K562 (cell line): Measurements from ENCODE around the gene ERN1. TPM values are rescaled to one million over a fixed set of nuclear protein-coding genes. Genes with fewer than 3 reads are reported as not detected.
A peak's percentile ranks its signal among the peaks of the same experiment; 100 is the strongest.

Source experiments
- ATAC-seq: fragments of 200-7000 bp; cut with Tn5 transposase; 3 replicates; pipeline ENCODE4 v1.9.1; 2020; ENCODE audit warnings: moderate library complexity
- BruUV-seq: library from RNA; stranded (reverse); fragments of 400-500 nt; replicated peaks from 2 replicates; lab custom pipeline; 2021; lab: Mats Ljungman, UMichigan
- CTCF ChIA-PET: fragments of 300-600 bp; formaldehyde crosslinking; extraction: SDS; loops from one replicate; lab custom pipeline; 2021; ENCODE audit warnings: low intra/inter-chr PET ratio; lab: Yijun Ruan, JAX
- POLR2A ChIA-PET: fragments of 300-600, 350-650 bp; sonication (Branson Sonifier 250); formaldehyde crosslinking; extraction: SDS; loops from one replicate; lab custom pipeline; 2021; ENCODE audit warnings: antibody characterized with exemption, inconsistent platforms; lab: Yijun Ruan, JAX
- DNase-seq, 4 experiments: peaks; one replicate each; pipeline versions ENCODE4 v3.0.0 to v3.0.0-alpha.2; 2011 to 2018; ENCODE audit warnings: low spot score in 3 of 4, mixed read lengths in 3 of 4; ENCODE audit errors: extremely low read depth in 1 of 4
- FAIRE-seq: peaks from 2 replicates; lab custom pipeline; 2011; peaks lifted over from hg19 to GRCh38; lab: Jason Lieb, UNC
- H2AFZ ChIP-seq: 2 replicates; pipeline ENCODE4 v1.6.0; 2011; ENCODE audit warnings: low read depth, low read length, control low read depth, inconsistent platforms
- H3K27ac ChIP-seq: fragments of 200-600 bp; 3 replicates; pipeline ENCODE4 v1.8.0; 2011; ENCODE audit warnings: low read depth, mild to moderate bottlenecking, control low read depth, inconsistent platforms, low read length, moderate library complexity, mixed read lengths; ENCODE audit errors: extremely low read depth
- H3K27me3 ChIP-seq, 2 experiments: fragments of 300-600 bp in 1 of 2; 2 replicates in 1 of 2; 3 replicates in 1 of 2; pipeline versions ENCODE4 v1.6.0 to v1.8.0; 2011; ENCODE audit warnings: inconsistent platforms in 2 of 2, low read length in 2 of 2, mild to moderate bottlenecking in 1 of 2, mixed read lengths in 1 of 2, moderate library complexity in 1 of 2; ENCODE audit not compliant: control insufficient read depth in 2 of 2, insufficient read depth in 2 of 2
- H3K36me3 ChIP-seq: fragments of 300-600 bp; 3 replicates; pipeline ENCODE4 v1.8.0; 2011; ENCODE audit warnings: mild to moderate bottlenecking, low read length, inconsistent platforms; ENCODE audit not compliant: control insufficient read depth, insufficient read depth
- H3K4me1 ChIP-seq, 2 experiments: fragments of 200-600 bp in 1 of 2; replicated peaks in 1 of 2; 2 replicates in 1 of 2; 3 replicates in 1 of 2; pipeline versions ENCODE4 v1.5.1 to v1.8.0; 2011; ENCODE audit warnings: inconsistent platforms in 2 of 2, low read length in 2 of 2, mild to moderate bottlenecking in 1 of 2, mixed read lengths in 1 of 2, moderate library complexity in 1 of 2; ENCODE audit not compliant: control insufficient read depth in 2 of 2, insufficient read depth in 2 of 2
- H3K4me2 ChIP-seq: 2 replicates; pipeline ENCODE4 v1.6.1; 2011; ENCODE audit warnings: low read length, control low read depth, inconsistent platforms, mixed read lengths; ENCODE audit not compliant: insufficient read depth
- H3K4me3 ChIP-seq: fragments of 200-600 bp; sonication (generic), shearing (Covaris generic); 2 replicates; pipeline ENCODE4 v1.5.1; 2016; ENCODE audit warnings: control low read depth, inconsistent platforms
- H3K79me2 ChIP-seq: fragments of 200-600 bp; 3 replicates; pipeline ENCODE4 v1.8.0; 2011; ENCODE audit warnings: low read length, inconsistent platforms; ENCODE audit not compliant: control insufficient read depth, insufficient read depth
- H3K9ac ChIP-seq, 2 experiments: 2 replicates each; pipeline versions ENCODE4 v1.6.0 to v1.6.1; 2011; ENCODE audit warnings: low read depth in 2 of 2, low read length in 2 of 2, control low read depth in 1 of 2, inconsistent platforms in 1 of 2, mild to moderate bottlenecking in 1 of 2, mixed read lengths in 1 of 2; ENCODE audit not compliant: insufficient read depth in 1 of 2
- H3K9me1 ChIP-seq: one replicate; pipeline ENCODE4 v1.6.0; 2011; ENCODE audit warnings: inconsistent platforms, mild to moderate bottlenecking, low read length, moderate library complexity; ENCODE audit not compliant: control insufficient read depth, insufficient read depth
- H3K9me3 ChIP-seq: replicated peaks from 2 replicates; pipeline ENCODE4 v1.5.1; 2011; ENCODE audit warnings: low read depth, low read length, inconsistent platforms; ENCODE audit not compliant: control insufficient read depth, insufficient read depth
- H4K20me1 ChIP-seq: replicated peaks from 2 replicates; pipeline ENCODE4 v1.6.1; 2011; ENCODE audit warnings: low read length, inconsistent platforms, mixed read lengths; ENCODE audit not compliant: control insufficient read depth, insufficient read depth
- BCLAF1 ChIP-seq, 2 experiments: fragments of 450-650 bp in 1 of 2; IDR thresholded peaks; 2 replicates each; pipeline ENCODE4 v1.6.1; 2011 to 2017; ENCODE audit warnings: low read depth in 2 of 2, antibody characterized with exemption in 1 of 2, borderline replicate concordance in 1 of 2, low read length in 1 of 2, mild to moderate bottlenecking in 1 of 2, mixed read lengths in 1 of 2; ENCODE audit not compliant: control insufficient read depth in 1 of 2
- CEBPB ChIP-seq: fragments of 450-650 bp; IDR thresholded peaks from 2 replicates; pipeline ENCODE4 v1.6.1; 2016; ENCODE audit warnings: missing genetic modification characterization, missing compliant biosample characterization
- CEBPG ChIP-seq, 3 experiments: fragments of 200-800 bp in 1 of 3; sonication (Bioruptor generic) in 1 of 3; sonication (generic) in 1 of 3; formaldehyde crosslinking in 1 of 3; IDR thresholded peaks in 2 of 3; conservative IDR thresholded peaks in 1 of 3; 2 replicates each; pipeline versions ENCODE4 v1.6.1 to v1.8.0; 2016 to 2022; ENCODE audit warnings: missing compliant biosample characterization in 2 of 3, missing genetic modification characterization in 2 of 3, mild to moderate bottlenecking in 1 of 3, missing genetic modification reagents in 1 of 3
- FOSL1 ChIP-seq: fragments of 200-800 bp; sonication (Bioruptor generic); conservative IDR thresholded peaks from 2 replicates; pipeline ENCODE4 v1.6.1; 2016; ENCODE audit warnings: missing genetic modification characterization, missing compliant biosample characterization
- JUNB ChIP-seq: fragments of 450-650 bp; formaldehyde crosslinking; conservative IDR thresholded peaks from 2 replicates; pipeline ENCODE4 v1.4.0; 2020; ENCODE audit warnings: mild to moderate bottlenecking
- LARP7 ChIP-seq: fragments of 450-650 bp; IDR thresholded peaks from 2 replicates; pipeline ENCODE4 v1.6.1; 2016
- MEF2D ChIP-seq: conservative IDR thresholded peaks from 2 replicates; pipeline ENCODE4 v1.6.1; 2016; ENCODE audit warnings: low read depth, missing genetic modification characterization, missing compliant biosample characterization
- MNT ChIP-seq, 2 experiments: fragments of 450-650 bp; conservative IDR thresholded peaks; 2 replicates each; pipeline ENCODE4 v1.6.1; 2017; ENCODE audit warnings: mild to moderate bottlenecking in 2 of 2, moderate library complexity in 2 of 2
- RHOXF2B ChIP-seq: fragments of 250-450 bp; sonication (Bioruptor Pico); conservative IDR thresholded peaks from 2 replicates; pipeline ENCODE4 v1.5.1; 2021
- SIX5 ChIP-seq, 2 experiments: IDR thresholded peaks; 2 replicates each; pipeline ENCODE4 v1.6.1; 2011; ENCODE audit warnings: low read length in 2 of 2, borderline replicate concordance in 1 of 2, low read depth in 1 of 2, mild to moderate bottlenecking in 1 of 2, moderate library complexity in 1 of 2; ENCODE audit not compliant: insufficient read depth in 1 of 2
- SOX6 ChIP-seq: fragments of 450-650 bp; IDR thresholded peaks from 2 replicates; pipeline ENCODE4 v1.6.1; 2014; ENCODE audit warnings: mild to moderate bottlenecking
- WGBS: fragments of 100-300 bp; shearing (Covaris generic); methylation state at CpG from one replicate; pipeline ENCODE4 v1.1.6; 2016; ENCODE audit warnings: low coverage, mixed read lengths; ENCODE audit not compliant: insufficient coverage; ENCODE audit errors: missing lambda C conversion rate; 5-methylcytosine and 5-hydroxymethylcytosine counted together
- in situ Hi-C: fragments of 300-500 bp; cut with MboI; formaldehyde crosslinking; loops from 4 replicates; pipeline ENCODE4 v1.15.0; 2018; ENCODE audit warnings: inconsistent platforms, mixed read lengths
- intact Hi-C: fragments of 100-400 bp; cut with micrococcal nuclease; formaldehyde crosslinking; loops from 2 replicates; pipeline ENCODE4 v1.14.2; 2022
- polyA plus RNA-seq, 8 experiments: library from polyadenylated mRNA; depleted of rRNA in 4 of 8; stranded (reverse) in 5 of 8; unstranded in 3 of 8; fragments of >200 nt; fragmentation: Nextera tagmentation in 2 of 8; fragmentation: Illumina TruSeq in 1 of 8; extraction: Ambion mirVana in 2 of 8; extraction: Trizol in 1 of 8; gene quantifications; 2 replicates each; pipeline versions ENCODE4 v1.2.1 to v1.2.3, GENCODE V29; 2011 to 2014; ENCODE audit warnings: inconsistent platforms in 1 of 8, missing spikeins in 1 of 8
- total RNA-seq, 7 experiments: library from RNA; depleted of rRNA in 6 of 7; stranded (reverse); fragments of >200 nt in 6 of 7; fragmentation: Illumina TruSeq in 2 of 7; extraction: Trizol in 2 of 7; gene quantifications; 2 replicates each; pipeline versions ENCODE4 v1.2.1 to v1.2.3, GENCODE V29; 2011 to 2021; ENCODE audit warnings: low replicate concordance in 1 of 7

The ERN1 gene
- total and polyA plus RNA-seq, 9 of the 15 experiments (the other 6 are each of a cell fraction or from before 2014, with no cell fraction given), result 2.1 to 22.5 (median 7.3) TPM

- Histone ChIP-seq H3K27me3 (no peaks in the 10 kb centered on the region), H2AFZ (no peak overlapping the region), H3K27ac (no peak overlapping the region), H3K36me3 (peaks cover 27% of the 10 kb centered on the region; the same call in 2 of the 3 replicates), H3K79me2 (no peaks in the 10 kb centered on the region), H3K4me3 (no peak overlapping the region), H3K4me2 (no peak overlapping the region), H4K20me1 (no peaks in the 10 kb centered on the region), H3K4me1 (no peaks in the 10 kb centered on the region), H3K9me3 (no peaks in the 10 kb centered on the region), H3K9ac (no peak overlapping the region), H3K9me1 (no peaks in the 10 kb centered on the region)
- in situ Hi-C loops, result no loop called here
- POLR2A ChIA-PET, result interaction anchor here (0.7 to 1.0 kb wide), 2 partner anchors 88 to 145 kb away, joined by 3 read pairs; no protein-coding TSS in a partner anchor
- no peak for ATAC-seq
- CTCF ChIA-PET, result interaction anchor here (1.4 kb wide), 1 partner anchor 76 kb away, joined by 3 read pairs; no protein-coding TSS in a partner anchor
- intact Hi-C loops, result no loop called here
- no peak for FAIRE-seq
- TF ChIP-seq SIX5 (IDR thresholded peaks at IDR 0.05; ENCODE audit: borderline replicate concordance in 1 of 2, insufficient read depth in 1 of 2, low read depth in 1 of 2, low read length in 2 of 2) (no peak), JUNB (CRISPR knock-in tag) (no peak), BCLAF1 (IDR thresholded peaks at IDR 0.05; ENCODE audit: borderline replicate concordance in 1 of 2, control insufficient read depth in 1 of 2, low read depth in 2 of 2, low read length in 1 of 2) (no peak), FOSL1 (tag) (0 out of 2 replicates have a peak, but pooled peaks have one; percentile 25), SOX6 (no peak), CEBPB (tag) (peak; percentile 88), LARP7 (no peak), MNT (conservative IDR thresholded peaks at IDR 0.05) (no peak), RHOXF2B (CRISPR knock-in tag) (no peak), CEBPG (CRISPR knock-in tag; IDR thresholded peaks at IDR 0.05) (0 out of 2 replicates have a peak, but pooled peaks have one; percentile 31), CEBPG (tag; conservative IDR thresholded peaks at IDR 0.05 in 1 of 2, IDR thresholded peaks at IDR 0.05 in 1 of 2) (peak; percentile 66 to 83), MEF2D (tag) (no peak)
- WGBS, result 78% methylated on average over 9 of the region's 9 CpGs
- no TSS peak for BruUV-seq
- no peak for DNase-seq
Observed at GRCh38 chr17:64057701-64058263, 72.2 kb downstream of the ERN1 start.
